HCEC 1CT (cell line): ENCODE results near the gene USP15.
A peak's percentile ranks its signal among the peaks of the same experiment; 100 is the strongest.

Source experiments
- DNase-seq: peaks from one replicate; pipeline ENCODE4 v3.0.0-alpha.2; 2017

The USP15 gene

GRCh38 chr12:62258941-62259630, 1.1 kb upstream of the USP15 start:
- no peak for DNase-seq

- DNase-seq, result no peak
Observed at GRCh38 chr12:62259631-62259992, 592 bp upstream of the USP15 start.

GRCh38 chr12:62260733-62261683, 804 bp downstream of the USP15 start:
- DNase-seq, result peak; percentile 41

- no peak for DNase-seq
Observed at GRCh38 chr12:62261876-62262517, 1.8 kb downstream of the USP15 start.

GRCh38 chr12:62263232-62263631, 3.0 kb downstream of the USP15 start:
- DNase-seq, result no peak

GRCh38 chr12:62263966-62264365, 3.8 kb downstream of the USP15 start:
- no peak for DNase-seq

GRCh38 chr12:62264706-62265105, 4.5 kb downstream of the USP15 start:
- no peak for DNase-seq

- DNase-seq, result no peak
Observed at GRCh38 chr12:62265511-62265910, 5.3 kb downstream of the USP15 start.

GRCh38 chr12:62267026-62267425, 6.8 kb downstream of the USP15 start:
- DNase-seq, result no peak

GRCh38 chr12:62267480-62267879, 7.3 kb downstream of the USP15 start:
- no peak for DNase-seq

GRCh38 chr12:62268956-62269355, 8.8 kb downstream of the USP15 start:
- peak; percentile 87 for DNase-seq

- no peak for DNase-seq
Observed at GRCh38 chr12:62269464-62270228, 9.4 kb downstream of the USP15 start.

- no peak for DNase-seq
Observed at GRCh38 chr12:62270384-62270783, 10.2 kb downstream of the USP15 start.

GRCh38 chr12:62270872-62271271, 10.7 kb downstream of the USP15 start:
- DNase-seq, result no peak

- no peak for DNase-seq
Observed at GRCh38 chr12:62272936-62273552, 12.8 kb downstream of the USP15 start.

- no peak for DNase-seq
Observed at GRCh38 chr12:62273724-62274380, 13.6 kb downstream of the USP15 start.

GRCh38 chr12:62278022-62278421, 17.8 kb downstream of the USP15 start:
- DNase-seq, result no peak

- no peak for DNase-seq
Observed at GRCh38 chr12:62279058-62279457, 18.9 kb downstream of the USP15 start.

GRCh38 chr12:62279961-62280360, 19.8 kb downstream of the USP15 start:
- DNase-seq, result no peak

- DNase-seq, result no peak
Observed at GRCh38 chr12:62282057-62282774, 22.0 kb downstream of the USP15 start.

- DNase-seq, result no peak
Observed at GRCh38 chr12:62284749-62285148, 24.5 kb downstream of the USP15 start.
